HepG2 (cell line): ENCODE data around the gene CYP27A1. TPM values are rescaled to one million over a fixed set of nuclear protein-coding genes. Genes with fewer than 3 reads are reported as not detected.

Experiments
- BHLHE40 ChIP-seq: IDR thresholded peaks from 2 replicates; pipeline ENCODE4 v1.6.1; 2011; ENCODE audit warnings: low read length, improper control_type of control experiment
- ELF1 ChIP-seq: sonication (generic); formaldehyde crosslinking; IDR thresholded peaks from 2 replicates; pipeline ENCODE4 v1.4.0; 2020; ENCODE audit warnings: missing genetic modification reagents
- FOSL2 ChIP-seq: sonication (generic); formaldehyde crosslinking; IDR thresholded peaks from 2 replicates; pipeline ENCODE4 v1.4.0; 2020; ENCODE audit warnings: missing genetic modification reagents
- GFI1 ChIP-seq: sonication (generic); formaldehyde crosslinking; IDR thresholded peaks from 2 replicates; pipeline ENCODE4 v1.5.0; 2020; ENCODE audit warnings: missing genetic modification reagents, mild to moderate bottlenecking, borderline replicate concordance
- GTF3A ChIP-seq: sonication (generic); formaldehyde crosslinking; conservative IDR thresholded peaks from 2 replicates; pipeline ENCODE4 v1.4.0; 2020; ENCODE audit warnings: mild to moderate bottlenecking, missing genetic modification reagents
- HDAC2 ChIP-seq: sonication (generic); formaldehyde crosslinking; IDR thresholded peaks from 2 replicates; pipeline ENCODE4 v1.4.0; 2020; ENCODE audit warnings: missing genetic modification reagents
- HNRNPLL ChIP-seq: fragments of 200-400 bp; formaldehyde crosslinking; IDR thresholded peaks from 2 replicates; pipeline ENCODE4 v1.6.1; 2017; ENCODE audit warnings: mild to moderate bottlenecking, low read depth, low read length; ENCODE audit not compliant: poor library complexity, severe bottlenecking
- JUND ChIP-seq: sonication (generic); formaldehyde crosslinking; IDR thresholded peaks from 2 replicates; pipeline ENCODE4 v1.8.0; 2022; ENCODE audit warnings: mild to moderate bottlenecking, missing genetic modification reagents
- KMT2B ChIP-seq: IDR thresholded peaks from 2 replicates; pipeline ENCODE4 v1.6.1; 2016; ENCODE audit warnings: missing genetic modification reagents, missing compliant biosample characterization
- MTF2 ChIP-seq: sonication (generic); formaldehyde crosslinking; IDR thresholded peaks from 2 replicates; pipeline ENCODE4 v1.5.0; 2020; ENCODE audit warnings: missing genetic modification reagents, borderline replicate concordance
- MXI1 ChIP-seq: IDR thresholded peaks from 3 replicates; pipeline ENCODE4 v1.6.1; 2012; ENCODE audit warnings: low read depth, low read length, inconsistent platforms, borderline replicate concordance
- PHF21A ChIP-seq: sonication (generic); formaldehyde crosslinking; IDR thresholded peaks from 2 replicates; pipeline ENCODE4 v1.5.0; 2020; ENCODE audit warnings: mild to moderate bottlenecking, missing genetic modification reagents
- SNAI1 ChIP-seq: sonication (generic); formaldehyde crosslinking; IDR thresholded peaks from 2 replicates; pipeline ENCODE4 v1.5.0; 2020; ENCODE audit warnings: mild to moderate bottlenecking, missing genetic modification reagents, borderline replicate concordance
- SNAPC4 ChIP-seq: sonication (generic); formaldehyde crosslinking; IDR thresholded peaks from 2 replicates; pipeline ENCODE4 v1.4.0; 2020; ENCODE audit warnings: mild to moderate bottlenecking, missing genetic modification reagents
- ZBTB39 ChIP-seq: sonication (generic); formaldehyde crosslinking; IDR thresholded peaks from 2 replicates; pipeline ENCODE4 v1.5.0; 2020; ENCODE audit warnings: missing genetic modification reagents
- ZBTB7A ChIP-seq: sonication (generic); formaldehyde crosslinking; IDR thresholded peaks from 2 replicates; pipeline ENCODE4 v1.8.0; 2022; ENCODE audit warnings: mild to moderate bottlenecking, missing genetic modification reagents
- ZNF292 ChIP-seq: sonication (generic); formaldehyde crosslinking; IDR thresholded peaks from 2 replicates; pipeline ENCODE4 v1.8.1; 2022; ENCODE audit warnings: mild to moderate bottlenecking, low read depth, missing genetic modification reagents, borderline replicate concordance
- ZNF414 ChIP-seq: sonication (generic); formaldehyde crosslinking; IDR thresholded peaks from 2 replicates; pipeline ENCODE4 v1.5.0; 2020; ENCODE audit warnings: missing genetic modification reagents
- ZNF546 ChIP-seq: sonication (generic); formaldehyde crosslinking; conservative IDR thresholded peaks from 2 replicates; pipeline ENCODE4 v1.8.1; 2023; ENCODE audit warnings: mild to moderate bottlenecking, missing genetic modification reagents
- ZNF580 ChIP-seq: IDR thresholded peaks from 2 replicates; pipeline ENCODE4 v1.6.1; 2016; ENCODE audit warnings: low read depth, borderline replicate concordance
- ZNF589 ChIP-seq: sonication (generic); formaldehyde crosslinking; conservative IDR thresholded peaks from 2 replicates; pipeline ENCODE4 v1.8.0; 2022; ENCODE audit warnings: mild to moderate bottlenecking, moderate library complexity, missing genetic modification reagents
- ZNF598 ChIP-seq: sonication (generic); formaldehyde crosslinking; IDR thresholded peaks from 2 replicates; pipeline ENCODE4 v1.5.1; 2020; ENCODE audit warnings: mild to moderate bottlenecking, missing genetic modification reagents, borderline replicate concordance
- ZNF749 ChIP-seq: sonication (generic); formaldehyde crosslinking; IDR thresholded peaks from 2 replicates; pipeline ENCODE4 v1.8.0; 2022; ENCODE audit warnings: mild to moderate bottlenecking, missing genetic modification reagents, moderate library complexity, borderline replicate concordance
- polyA plus RNA-seq, 8 experiments: library from polyadenylated mRNA; depleted of rRNA in 3 of 8; stranded (reverse) in 7 of 8; unstranded in 1 of 8; fragments of >200 nt; fragmentation: Illumina TruSeq in 4 of 8; extraction: Trizol in 4 of 8; gene quantifications; 2 replicates each; pipeline versions ENCODE4 v1.2.1 to v1.2.3, GENCODE V29; 2011 to 2016; ENCODE audit warnings: low read depth in 4 of 8, missing spikeins in 1 of 8, mixed read lengths in 1 of 8; ENCODE audit not compliant: insufficient read depth in 1 of 8
- total RNA-seq, 5 experiments: library from RNA; depleted of rRNA; stranded (reverse); fragments of >200 nt; fragmentation: Illumina TruSeq; extraction: Trizol; gene quantifications; 2 replicates each; pipeline ENCODE4 v1.2.3, GENCODE V29; 2016; ENCODE audit warnings: low read depth in 1 of 5

Gene CYP27A1
- total and polyA plus RNA-seq, 2 of the 13 experiments (the other 11 are each of a cell fraction or from before 2014, with no cell fraction given): 157 to 266 TPM

GRCh38 chr2:218782528-218782844 is 539 bp downstream of the CYP27A1 start (continued):
- TF ChIP-seq ZBTB39 (CRISPR knock-in tag) (peak; percentile 1; the same call in 1 of the 2 replicates), ZNF589 (CRISPR knock-in tag) (no peak), PHF21A (CRISPR knock-in tag) (no peak; the same call in 1 of the 2 replicates), ZNF749 (no peak), JUND (peak; percentile 41; the same call in 1 of the 2 replicates), KMT2B (CRISPR knock-in tag) (no peak), MXI1 (0 out of 3 replicates have a peak, but pooled peaks have one; percentile 26), HNRNPLL (no peak), ZNF598 (CRISPR knock-in tag) (no peak), ELF1 (CRISPR knock-in tag) (0 out of 2 replicates have a peak, but pooled peaks have one; percentile 14), ZNF414 (0 out of 2 replicates have a peak, but pooled peaks have one; percentile 17), ZBTB7A (no peak), BHLHE40 (0 out of 2 replicates have a peak, but pooled peaks have one; percentile 6), HDAC2 (0 out of 2 replicates have a peak, but pooled peaks have one; percentile 12), GTF3A (CRISPR knock-in tag) (no peak), SNAPC4 (CRISPR knock-in tag) (no peak), ZNF292 (CRISPR knock-in tag) (peak; percentile 24; the same call in 1 of the 2 replicates), ZNF580 (no peak), MTF2 (CRISPR knock-in tag) (0 out of 2 replicates have a peak, but pooled peaks have one; percentile 4), FOSL2 (CRISPR knock-in tag) (no peak), ZNF546 (CRISPR knock-in tag) (peak; percentile 22; the same call in 1 of the 2 replicates), SNAI1 (CRISPR knock-in tag) (no peak), GFI1 (peak; percentile 90)
